ENCODE measurements around the gene SEMA3A.

- no peak for TF ChIP-seq CSRNP3 (CRISPR knock-in tag; IDR thresholded peaks at IDR 0.05)
- no peak for TF ChIP-seq TSHZ2 (CRISPR knock-in tag; IDR thresholded peaks at IDR 0.05)
- TF ChIP-seq ZFP3 (CRISPR knock-in tag; IDR thresholded peaks at IDR 0.05) = no peak
- no peak for TF ChIP-seq ZFP30 (CRISPR knock-in tag; IDR thresholded peaks at IDR 0.05)
- TF ChIP-seq ARNTL (CRISPR knock-in tag; IDR thresholded peaks at IDR 0.05; ENCODE audit: borderline replicate concordance, low read depth) = no peak
- no peak for TF ChIP-seq ESRRG (CRISPR knock-in tag; IDR thresholded peaks at IDR 0.05)
- no peak for TF ChIP-seq GLIS3 (CRISPR knock-in tag; IDR thresholded peaks at IDR 0.05)
Measured at GRCh38 chr7:84159435-84159834, 35.2 kb downstream of the SEMA3A start.
